AG09319 (cell line): ENCODE results near the gene AHNAK.
"Not testable (repeated sequence)": the region's sequence is repeated elsewhere in the genome, so short reads cannot be mapped to it uniquely, and the experiment has no call there.

Source experiments
- DNase-seq: peaks from one replicate; pipeline ENCODE4 v3.0.0-alpha.2; 2010; ENCODE audit warnings: low read depth; ENCODE audit errors: extremely low read depth
- CTCF ChIP-seq: IDR thresholded peaks from 2 replicates; pipeline ENCODE4 v1.5.1; 2011; ENCODE audit warnings: low read depth, mild to moderate bottlenecking, inconsistent platforms, low read length, moderate library complexity

AHNAK gene

GRCh38 chr11:62387381-62387780 is 159.2 kb downstream of the AHNAK start:
- TF ChIP-seq CTCF: no peak
- DNase-seq: no peak

GRCh38 chr11:62386083-62386482 is 160.5 kb downstream of the AHNAK start:
- not testable (repeated sequence) for DNase-seq

- no peak for DNase-seq
- no peak for TF ChIP-seq CTCF
Observed at GRCh38 chr11:62383822-62384221, 162.8 kb downstream of the AHNAK start.
